DND-41 (cell line): ENCODE results near the gene GPR176.

Experiments used
- EZH2 ChIP-seq: IDR thresholded peaks from 3 replicates; pipeline ENCODE4 v1.6.1; 2012; ENCODE audit warnings: borderline replicate concordance, low read depth, mild to moderate bottlenecking, moderate library complexity, low read length, inconsistent platforms; ENCODE audit not compliant: severe bottlenecking
- TF ChIP-seq, protein P1 (sequence below): IDR thresholded peaks from 2 replicates; pipeline ENCODE4 v1.5.1; 2012; ENCODE audit warnings: borderline replicate concordance, low read length, moderate library complexity, mild to moderate bottlenecking; ENCODE audit not compliant: poor library complexity, severe bottlenecking; ENCODE audit errors: extremely low read depth

DNA sequence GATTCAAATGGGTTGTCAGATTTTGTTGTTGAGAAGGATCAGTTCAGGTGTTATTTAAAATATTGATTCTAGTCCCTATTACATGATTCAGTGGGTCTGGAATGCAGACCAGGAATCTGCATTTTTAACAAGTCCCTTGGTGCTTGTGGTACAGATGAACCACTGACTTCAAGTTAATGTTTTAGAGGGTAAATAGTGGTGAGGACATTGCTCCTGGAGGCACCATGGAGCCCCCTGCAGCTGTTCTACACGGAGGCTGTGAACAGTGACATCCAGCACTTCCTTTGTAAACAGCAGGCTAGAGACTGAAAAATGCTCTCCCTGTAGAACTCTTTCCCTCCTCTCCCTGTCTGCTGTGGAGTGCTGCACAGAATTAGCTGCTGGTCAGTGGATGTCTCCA, 132.6 kb downstream of the GPR176 start:
- TF ChIP-seq, protein P1, sequence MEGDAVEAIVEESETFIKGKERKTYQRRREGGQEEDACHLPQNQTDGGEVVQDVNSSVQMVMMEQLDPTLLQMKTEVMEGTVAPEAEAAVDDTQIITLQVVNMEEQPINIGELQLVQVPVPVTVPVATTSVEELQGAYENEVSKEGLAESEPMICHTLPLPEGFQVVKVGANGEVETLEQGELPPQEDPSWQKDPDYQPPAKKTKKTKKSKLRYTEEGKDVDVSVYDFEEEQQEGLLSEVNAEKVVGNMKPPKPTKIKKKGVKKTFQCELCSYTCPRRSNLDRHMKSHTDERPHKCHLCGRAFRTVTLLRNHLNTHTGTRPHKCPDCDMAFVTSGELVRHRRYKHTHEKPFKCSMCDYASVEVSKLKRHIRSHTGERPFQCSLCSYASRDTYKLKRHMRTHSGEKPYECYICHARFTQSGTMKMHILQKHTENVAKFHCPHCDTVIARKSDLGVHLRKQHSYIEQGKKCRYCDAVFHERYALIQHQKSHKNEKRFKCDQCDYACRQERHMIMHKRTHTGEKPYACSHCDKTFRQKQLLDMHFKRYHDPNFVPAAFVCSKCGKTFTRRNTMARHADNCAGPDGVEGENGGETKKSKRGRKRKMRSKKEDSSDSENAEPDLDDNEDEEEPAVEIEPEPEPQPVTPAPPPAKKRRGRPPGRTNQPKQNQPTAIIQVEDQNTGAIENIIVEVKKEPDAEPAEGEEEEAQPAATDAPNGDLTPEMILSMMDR: no peak
- no peak for TF ChIP-seq EZH2
